DMS114 treated with DMSO at 0.1 percent for 48 hours (cell line): ENCODE results near the gene FRMPD2.
"Not testable (repeated sequence)": the region's sequence is repeated elsewhere in the genome, so short reads cannot be mapped to it uniquely, and the experiment has no call there.

ENCODE experiments used
- DNase-seq: peaks from one replicate; lab custom pipeline; 2025; ENCODE audit not compliant: unreplicated experiment; lab: John Stamatoyannopoulos, UW

The FRMPD2 gene

GRCh38 chr10:48143721-48144642 is 130.5 kb downstream of the FRMPD2 start:
- DNase-seq: not testable (repeated sequence)

GRCh38 chr10:48140949-48141348 is 133.5 kb downstream of the FRMPD2 start:
- not testable (repeated sequence) for DNase-seq

DNA sequence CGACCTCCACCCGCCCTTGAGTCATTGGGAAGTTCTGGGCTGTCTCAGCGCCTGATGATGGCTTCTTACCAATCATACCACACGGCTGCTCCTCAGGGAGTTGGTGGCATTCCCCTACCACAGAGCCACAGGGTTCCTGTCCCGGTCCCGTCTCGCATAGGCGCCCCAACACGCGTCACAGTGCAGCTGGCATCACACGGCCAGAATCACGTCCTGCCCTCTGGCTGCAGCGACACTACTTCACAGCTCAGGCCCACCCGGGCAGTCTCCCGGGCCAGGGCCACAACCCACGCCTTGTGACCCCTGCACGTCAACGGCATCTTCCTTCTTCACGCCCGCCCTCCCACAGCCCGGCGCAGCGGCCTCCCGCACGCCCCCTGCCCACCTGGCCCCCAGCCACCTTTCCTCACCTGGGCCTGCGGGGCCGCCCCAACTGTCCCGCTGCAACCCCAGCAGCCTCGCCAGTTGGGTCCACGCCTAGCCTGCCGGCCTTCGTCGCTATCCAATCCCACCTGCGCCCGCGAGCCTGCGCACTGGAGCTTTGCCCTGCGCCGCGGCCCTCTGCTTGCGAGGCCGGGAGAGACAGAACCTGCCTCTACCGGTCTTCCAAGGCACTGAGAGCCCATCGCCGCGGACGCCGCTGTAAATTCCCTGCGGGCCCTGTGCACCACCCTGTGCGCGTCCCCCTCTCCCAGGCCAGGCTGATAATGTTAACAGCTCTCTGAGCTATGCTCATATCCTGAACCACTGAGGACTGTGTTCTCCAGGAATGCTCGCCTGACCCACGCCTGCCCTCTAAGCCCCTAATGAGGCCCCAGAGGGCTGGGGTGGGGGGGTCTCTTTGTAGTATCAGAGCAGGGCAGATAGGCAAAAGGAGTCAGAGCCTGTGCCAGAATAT is 134.3 kb downstream of the FRMPD2 start:
- DNase-seq: not testable (repeated sequence)

GRCh38 chr10:48128954-48129353 is 145.5 kb downstream of the FRMPD2 start:
- not testable (repeated sequence) for DNase-seq

GRCh38 chr10:48126251-48126650 is 148.2 kb downstream of the FRMPD2 start:
- DNase-seq: not testable (repeated sequence)

DNA sequence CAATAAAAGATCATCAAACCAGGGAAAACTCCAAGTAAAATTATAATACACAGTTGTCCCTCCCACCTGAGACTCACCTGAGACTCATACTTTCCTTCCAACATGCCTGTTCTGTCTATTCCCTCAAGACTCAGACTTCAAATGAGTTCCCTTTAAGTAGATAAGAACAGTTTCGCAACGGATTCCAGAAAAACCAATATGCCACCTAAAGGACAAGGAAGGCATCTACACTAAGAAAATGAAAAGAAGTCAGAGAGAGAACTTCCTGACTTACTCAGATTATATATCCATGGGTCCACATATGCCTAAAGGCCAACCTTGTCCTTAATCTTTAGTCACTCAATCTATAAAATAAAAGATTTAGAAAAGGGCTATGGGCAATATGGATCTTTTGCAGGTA is 148.9 kb downstream of the FRMPD2 start:
- not testable (repeated sequence) for DNase-seq

- DNase-seq: not testable (repeated sequence)
Measured at GRCh38 chr10:48122618-48123017, 151.9 kb downstream of the FRMPD2 start.

DNA sequence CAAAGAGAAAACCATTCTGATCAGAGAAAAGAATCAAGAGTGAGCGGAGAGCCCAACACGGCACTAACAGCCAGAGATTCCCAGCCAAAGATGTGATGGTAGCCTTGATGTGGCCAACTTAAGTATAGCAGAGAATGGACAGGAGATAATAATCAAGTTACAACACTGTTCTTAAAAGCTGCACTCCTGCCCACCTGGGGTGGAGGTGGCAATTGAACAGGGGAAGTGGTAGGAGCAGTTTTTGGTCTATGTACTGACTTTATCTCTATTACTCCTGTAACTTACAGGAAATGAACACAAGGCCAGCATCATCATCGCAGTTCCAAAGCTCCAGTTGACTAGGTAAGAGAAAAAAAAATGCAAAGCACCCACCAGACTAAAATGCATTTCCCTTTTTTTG is 164.2 kb downstream of the FRMPD2 start:
- DNase-seq: not testable (repeated sequence)
